ENCODE data around the gene GBE1.

- TF ChIP-seq, protein P1, sequence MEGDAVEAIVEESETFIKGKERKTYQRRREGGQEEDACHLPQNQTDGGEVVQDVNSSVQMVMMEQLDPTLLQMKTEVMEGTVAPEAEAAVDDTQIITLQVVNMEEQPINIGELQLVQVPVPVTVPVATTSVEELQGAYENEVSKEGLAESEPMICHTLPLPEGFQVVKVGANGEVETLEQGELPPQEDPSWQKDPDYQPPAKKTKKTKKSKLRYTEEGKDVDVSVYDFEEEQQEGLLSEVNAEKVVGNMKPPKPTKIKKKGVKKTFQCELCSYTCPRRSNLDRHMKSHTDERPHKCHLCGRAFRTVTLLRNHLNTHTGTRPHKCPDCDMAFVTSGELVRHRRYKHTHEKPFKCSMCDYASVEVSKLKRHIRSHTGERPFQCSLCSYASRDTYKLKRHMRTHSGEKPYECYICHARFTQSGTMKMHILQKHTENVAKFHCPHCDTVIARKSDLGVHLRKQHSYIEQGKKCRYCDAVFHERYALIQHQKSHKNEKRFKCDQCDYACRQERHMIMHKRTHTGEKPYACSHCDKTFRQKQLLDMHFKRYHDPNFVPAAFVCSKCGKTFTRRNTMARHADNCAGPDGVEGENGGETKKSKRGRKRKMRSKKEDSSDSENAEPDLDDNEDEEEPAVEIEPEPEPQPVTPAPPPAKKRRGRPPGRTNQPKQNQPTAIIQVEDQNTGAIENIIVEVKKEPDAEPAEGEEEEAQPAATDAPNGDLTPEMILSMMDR (conservative IDR thresholded peaks at IDR 0.05 in 1 of 2, IDR thresholded peaks at IDR 0.05 in 1 of 2; ENCODE audit: low read depth in 1 of 2, low read length in 2 of 2), result peak; percentile 20 to 31
- TF ChIP-seq EZH2 (IDR thresholded peaks at IDR 0.05; ENCODE audit: low read length, missing control alignments), result no peak
Observed at GRCh38 chr3:81643721-81644120, 117.7 kb downstream of the GBE1 start.
